ENCODE results near the gene FNDC3A. TPM values are rescaled to one million over a fixed set of nuclear protein-coding genes. Genes with fewer than 3 reads are reported as not detected.

FNDC3A gene
- total and polyA plus RNA-seq, 4 donors, result 25.2 to 89.5 (median 32.1) TPM

DNA sequence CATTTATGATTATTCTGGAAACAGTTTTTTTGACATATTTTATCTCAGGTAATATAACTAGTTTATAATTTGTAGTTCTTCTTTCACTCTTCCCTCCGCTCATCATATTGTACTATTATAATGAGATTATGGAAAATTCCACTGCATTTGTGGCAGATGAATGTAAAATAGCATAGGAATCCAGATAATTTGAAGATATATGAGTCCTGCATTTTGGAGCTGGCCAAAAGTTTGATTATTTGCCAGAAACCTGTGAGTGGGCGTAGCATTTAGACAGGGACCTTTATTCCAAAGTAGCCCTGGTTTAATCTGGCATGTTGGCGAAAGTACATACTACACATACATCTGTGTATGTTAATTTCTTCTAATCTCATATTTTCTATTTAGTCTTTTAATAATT, 65.2 kb downstream of the FNDC3A start:
- TF ChIP-seq TAF1 (conservative IDR thresholded peaks at IDR 0.05), result no peak
- TF ChIP-seq HNF4G (IDR thresholded peaks at IDR 0.05), result no peak
- Histone ChIP-seq H3K9me3 (ENCODE audit: control insufficient read depth in 4 of 4, low read length in 3 of 4) (no peaks in the 10 kb centered on the region), H3K27me3 (ENCODE audit: control insufficient read depth in 4 of 4, insufficient read depth in 4 of 4, low read length in 3 of 4) (no peaks in the 10 kb centered on the region), H3K4me3 (ENCODE audit: low read depth in 1 of 3, low read length in 3 of 3) (no peak overlapping the region), H3K4me1 (ENCODE audit: control insufficient read depth in 4 of 4, insufficient read depth in 4 of 4, low read length in 3 of 4) (no peaks in the 10 kb centered on the region), H3K9ac (ENCODE audit: low read depth in 1 of 2, low read length in 2 of 2) (no peak overlapping the region), H3K27ac (ENCODE audit: low read depth in 1 of 2, low read length in 2 of 2) (no peak overlapping the region), H3K36me3 (ENCODE audit: control insufficient read depth in 4 of 4, insufficient read depth in 3 of 4, low read depth in 1 of 4, low read length in 3 of 4) (peaks cover 0 to 1% (median 0%) of the 10 kb centered on the region in 4 donors)
- no peak for DNase-seq (ENCODE audit: low spot score)
- WGBS, result 98% methylated on average over 3 of the region's 3 CpGs

DNA sequence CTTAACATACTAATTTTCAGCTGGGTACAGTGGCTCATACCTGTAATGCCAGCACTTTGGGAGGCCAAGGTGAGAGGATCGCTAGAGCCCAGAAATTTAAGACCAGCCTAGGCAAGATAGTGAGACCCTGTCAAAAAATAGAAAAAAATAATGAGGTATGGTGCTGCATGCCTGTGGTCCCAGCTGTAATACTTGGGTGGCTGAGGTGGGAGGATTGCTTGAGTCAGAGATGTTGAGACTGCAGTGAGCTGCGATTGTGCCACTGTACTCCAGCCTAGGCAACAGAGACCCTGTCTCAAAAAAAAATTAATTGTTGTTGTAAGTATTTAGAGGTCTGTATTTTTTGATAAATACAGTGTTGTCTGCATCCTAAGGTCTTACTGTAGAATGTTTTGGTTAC, 66.8 kb downstream of the FNDC3A start:
- Histone ChIP-seq H3K27me3 (ENCODE audit: control insufficient read depth in 4 of 4, insufficient read depth in 4 of 4, low read length in 3 of 4) (no peaks in the 10 kb centered on the region), H3K9ac (ENCODE audit: low read depth in 1 of 2, low read length in 2 of 2) (no peak overlapping the region), H3K9me3 (ENCODE audit: control insufficient read depth in 4 of 4, low read length in 3 of 4) (no peaks in the 10 kb centered on the region), H3K4me3 (ENCODE audit: low read depth in 1 of 3, low read length in 3 of 3) (no peak overlapping the region), H3K27ac (ENCODE audit: low read depth in 1 of 2, low read length in 2 of 2) (no peak overlapping the region), H3K4me1 (ENCODE audit: control insufficient read depth in 4 of 4, insufficient read depth in 4 of 4, low read length in 3 of 4) (no peaks in the 10 kb centered on the region), H3K36me3 (ENCODE audit: control insufficient read depth in 4 of 4, insufficient read depth in 3 of 4, low read depth in 1 of 4, low read length in 3 of 4) (peaks cover 0 to 1% (median 0%) of the 10 kb centered on the region in 4 donors)
- WGBS, result 98% methylated on average over 2 of the region's 2 CpGs
- no peak for TF ChIP-seq HNF4G (IDR thresholded peaks at IDR 0.05)
- TF ChIP-seq YY1 (IDR thresholded peaks at IDR 0.05), result no peak
- no peak for TF ChIP-seq NR2F2 (IDR thresholded peaks at IDR 0.05)
- TF ChIP-seq, protein P1, sequence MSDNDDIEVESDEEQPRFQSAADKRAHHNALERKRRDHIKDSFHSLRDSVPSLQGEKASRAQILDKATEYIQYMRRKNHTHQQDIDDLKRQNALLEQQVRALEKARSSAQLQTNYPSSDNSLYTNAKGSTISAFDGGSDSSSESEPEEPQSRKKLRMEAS (IDR thresholded peaks at IDR 0.05), result no peak
- TF ChIP-seq FOXA2 (IDR thresholded peaks at IDR 0.05), result no peak
- no peak for TF ChIP-seq EGR1 (IDR thresholded peaks at IDR 0.05; ENCODE audit: low read depth in 2 of 2)
- TF ChIP-seq RXRA (IDR thresholded peaks at IDR 0.05), result no peak
- no peak for TF ChIP-seq FOXA1 (IDR thresholded peaks at IDR 0.05)
- TF ChIP-seq GABPA (IDR thresholded peaks at IDR 0.05 in 1 of 2, conservative IDR thresholded peaks at IDR 0.05 in 1 of 2), result no peak
- TF ChIP-seq, protein P2, sequence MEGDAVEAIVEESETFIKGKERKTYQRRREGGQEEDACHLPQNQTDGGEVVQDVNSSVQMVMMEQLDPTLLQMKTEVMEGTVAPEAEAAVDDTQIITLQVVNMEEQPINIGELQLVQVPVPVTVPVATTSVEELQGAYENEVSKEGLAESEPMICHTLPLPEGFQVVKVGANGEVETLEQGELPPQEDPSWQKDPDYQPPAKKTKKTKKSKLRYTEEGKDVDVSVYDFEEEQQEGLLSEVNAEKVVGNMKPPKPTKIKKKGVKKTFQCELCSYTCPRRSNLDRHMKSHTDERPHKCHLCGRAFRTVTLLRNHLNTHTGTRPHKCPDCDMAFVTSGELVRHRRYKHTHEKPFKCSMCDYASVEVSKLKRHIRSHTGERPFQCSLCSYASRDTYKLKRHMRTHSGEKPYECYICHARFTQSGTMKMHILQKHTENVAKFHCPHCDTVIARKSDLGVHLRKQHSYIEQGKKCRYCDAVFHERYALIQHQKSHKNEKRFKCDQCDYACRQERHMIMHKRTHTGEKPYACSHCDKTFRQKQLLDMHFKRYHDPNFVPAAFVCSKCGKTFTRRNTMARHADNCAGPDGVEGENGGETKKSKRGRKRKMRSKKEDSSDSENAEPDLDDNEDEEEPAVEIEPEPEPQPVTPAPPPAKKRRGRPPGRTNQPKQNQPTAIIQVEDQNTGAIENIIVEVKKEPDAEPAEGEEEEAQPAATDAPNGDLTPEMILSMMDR (IDR thresholded peaks at IDR 0.05; ENCODE audit: low read depth, low read length, missing input control), result no peak
- TF ChIP-seq, protein P3, sequence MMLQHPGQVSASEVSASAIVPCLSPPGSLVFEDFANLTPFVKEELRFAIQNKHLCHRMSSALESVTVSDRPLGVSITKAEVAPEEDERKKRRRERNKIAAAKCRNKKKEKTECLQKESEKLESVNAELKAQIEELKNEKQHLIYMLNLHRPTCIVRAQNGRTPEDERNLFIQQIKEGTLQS (IDR thresholded peaks at IDR 0.05), result no peak
- TF ChIP-seq, protein P4, sequence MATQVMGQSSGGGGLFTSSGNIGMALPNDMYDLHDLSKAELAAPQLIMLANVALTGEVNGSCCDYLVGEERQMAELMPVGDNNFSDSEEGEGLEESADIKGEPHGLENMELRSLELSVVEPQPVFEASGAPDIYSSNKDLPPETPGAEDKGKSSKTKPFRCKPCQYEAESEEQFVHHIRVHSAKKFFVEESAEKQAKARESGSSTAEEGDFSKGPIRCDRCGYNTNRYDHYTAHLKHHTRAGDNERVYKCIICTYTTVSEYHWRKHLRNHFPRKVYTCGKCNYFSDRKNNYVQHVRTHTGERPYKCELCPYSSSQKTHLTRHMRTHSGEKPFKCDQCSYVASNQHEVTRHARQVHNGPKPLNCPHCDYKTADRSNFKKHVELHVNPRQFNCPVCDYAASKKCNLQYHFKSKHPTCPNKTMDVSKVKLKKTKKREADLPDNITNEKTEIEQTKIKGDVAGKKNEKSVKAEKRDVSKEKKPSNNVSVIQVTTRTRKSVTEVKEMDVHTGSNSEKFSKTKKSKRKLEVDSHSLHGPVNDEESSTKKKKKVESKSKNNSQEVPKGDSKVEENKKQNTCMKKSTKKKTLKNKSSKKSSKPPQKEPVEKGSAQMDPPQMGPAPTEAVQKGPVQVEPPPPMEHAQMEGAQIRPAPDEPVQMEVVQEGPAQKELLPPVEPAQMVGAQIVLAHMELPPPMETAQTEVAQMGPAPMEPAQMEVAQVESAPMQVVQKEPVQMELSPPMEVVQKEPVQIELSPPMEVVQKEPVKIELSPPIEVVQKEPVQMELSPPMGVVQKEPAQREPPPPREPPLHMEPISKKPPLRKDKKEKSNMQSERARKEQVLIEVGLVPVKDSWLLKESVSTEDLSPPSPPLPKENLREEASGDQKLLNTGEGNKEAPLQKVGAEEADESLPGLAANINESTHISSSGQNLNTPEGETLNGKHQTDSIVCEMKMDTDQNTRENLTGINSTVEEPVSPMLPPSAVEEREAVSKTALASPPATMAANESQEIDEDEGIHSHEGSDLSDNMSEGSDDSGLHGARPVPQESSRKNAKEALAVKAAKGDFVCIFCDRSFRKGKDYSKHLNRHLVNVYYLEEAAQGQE (IDR thresholded peaks at IDR 0.05), result no peak
- no peak for TF ChIP-seq JUND (IDR thresholded peaks at IDR 0.05)
- no peak for TF ChIP-seq HNF4A (conservative IDR thresholded peaks at IDR 0.05)
- TF ChIP-seq, protein P5, sequence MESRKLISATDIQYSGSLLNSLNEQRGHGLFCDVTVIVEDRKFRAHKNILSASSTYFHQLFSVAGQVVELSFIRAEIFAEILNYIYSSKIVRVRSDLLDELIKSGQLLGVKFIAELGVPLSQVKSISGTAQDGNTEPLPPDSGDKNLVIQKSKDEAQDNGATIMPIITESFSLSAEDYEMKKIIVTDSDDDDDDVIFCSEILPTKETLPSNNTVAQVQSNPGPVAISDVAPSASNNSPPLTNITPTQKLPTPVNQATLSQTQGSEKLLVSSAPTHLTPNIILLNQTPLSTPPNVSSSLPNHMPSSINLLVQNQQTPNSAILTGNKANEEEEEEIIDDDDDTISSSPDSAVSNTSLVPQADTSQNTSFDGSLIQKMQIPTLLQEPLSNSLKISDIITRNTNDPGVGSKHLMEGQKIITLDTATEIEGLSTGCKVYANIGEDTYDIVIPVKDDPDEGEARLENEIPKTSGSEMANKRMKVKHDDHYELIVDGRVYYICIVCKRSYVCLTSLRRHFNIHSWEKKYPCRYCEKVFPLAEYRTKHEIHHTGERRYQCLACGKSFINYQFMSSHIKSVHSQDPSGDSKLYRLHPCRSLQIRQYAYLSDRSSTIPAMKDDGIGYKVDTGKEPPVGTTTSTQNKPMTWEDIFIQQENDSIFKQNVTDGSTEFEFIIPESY (IDR thresholded peaks at IDR 0.05), result no peak
- TF ChIP-seq SP1 (IDR thresholded peaks at IDR 0.05), result no peak
- no peak for TF ChIP-seq RAD21 (IDR thresholded peaks at IDR 0.05)
- TF ChIP-seq TAF1 (conservative IDR thresholded peaks at IDR 0.05), result no peak
- DNase-seq (ENCODE audit: low spot score), result no peak
